ENCODE results near the gene CCDC6. TPM values are rescaled to one million over a fixed set of nuclear protein-coding genes. Genes with fewer than 3 reads are reported as not detected.

The CCDC6 gene
- polyA plus RNA-seq, 4 donors = 27.2 to 46.3 (median 43.3) TPM

DNA sequence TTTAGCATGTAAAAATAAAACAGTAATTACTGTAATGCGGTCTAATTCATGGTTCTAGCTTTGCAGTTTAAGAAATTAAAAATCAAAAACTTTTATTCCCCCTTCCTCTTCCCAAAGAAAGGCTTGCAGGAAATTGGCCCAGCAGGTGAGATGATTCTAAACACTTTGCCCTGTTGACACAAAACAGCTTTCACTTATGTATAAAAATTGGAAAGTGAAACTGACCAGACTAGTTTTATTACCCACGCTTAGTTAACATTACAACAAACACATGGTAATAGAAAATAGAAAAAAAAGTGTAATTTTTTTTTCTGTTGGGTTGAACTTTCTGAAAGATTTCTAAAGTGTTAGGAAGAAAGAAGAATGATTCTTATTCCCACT, 1.2 kb upstream of the CCDC6 start:
- DNase-seq (ENCODE audit: low read depth in 4 of 4, low spot score in 3 of 4) = no peak

DNA sequence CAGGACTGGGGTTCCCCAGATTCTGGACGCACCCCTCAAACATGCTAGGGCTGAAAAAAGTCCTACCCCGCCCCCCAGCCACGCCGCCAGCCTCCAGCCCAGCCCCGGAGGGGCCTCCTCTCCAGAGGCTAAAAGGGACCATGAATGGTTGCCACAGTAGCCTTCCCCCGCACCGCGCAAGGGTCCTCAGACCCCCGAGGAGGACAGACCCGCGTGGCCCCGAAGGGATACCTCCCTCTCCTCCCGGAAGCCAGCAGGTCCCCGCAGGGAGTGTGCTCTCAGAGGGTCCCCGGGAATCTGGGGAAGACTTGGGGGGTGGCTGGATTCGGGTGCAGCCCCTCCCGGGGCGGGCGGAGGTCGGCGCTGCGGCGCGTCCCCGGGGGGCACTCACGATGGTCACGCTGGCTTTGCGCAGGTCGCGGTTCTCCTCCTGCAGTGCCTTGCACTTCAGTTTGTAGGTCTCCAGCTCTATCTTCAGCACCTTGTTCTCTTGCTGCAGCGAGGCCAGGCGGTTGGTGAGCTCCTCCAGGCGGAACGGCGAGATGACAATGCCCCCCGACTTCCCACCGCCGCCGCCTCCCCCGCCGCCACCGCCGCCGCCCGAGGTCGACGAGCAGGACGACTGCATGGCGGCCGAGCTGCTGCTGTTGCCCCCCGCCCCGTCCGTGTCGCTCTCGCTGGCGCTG, 482 bp downstream of the CCDC6 start:
- no peak for DNase-seq (ENCODE audit: low read depth in 4 of 4, low spot score in 3 of 4)

- no peak for DNase-seq (ENCODE audit: low read depth in 4 of 4, low spot score in 3 of 4)
Observed at GRCh38 chr10:59905066-59905730, 1.2 kb downstream of the CCDC6 start.

- no peak for DNase-seq (ENCODE audit: low read depth in 4 of 4, low spot score in 3 of 4)
Observed at GRCh38 chr10:59904426-59905065, 1.8 kb downstream of the CCDC6 start.

GRCh38 chr10:59903871-59904270, 2.5 kb downstream of the CCDC6 start:
- no peak for DNase-seq (ENCODE audit: low read depth in 4 of 4, low spot score in 3 of 4)

DNA sequence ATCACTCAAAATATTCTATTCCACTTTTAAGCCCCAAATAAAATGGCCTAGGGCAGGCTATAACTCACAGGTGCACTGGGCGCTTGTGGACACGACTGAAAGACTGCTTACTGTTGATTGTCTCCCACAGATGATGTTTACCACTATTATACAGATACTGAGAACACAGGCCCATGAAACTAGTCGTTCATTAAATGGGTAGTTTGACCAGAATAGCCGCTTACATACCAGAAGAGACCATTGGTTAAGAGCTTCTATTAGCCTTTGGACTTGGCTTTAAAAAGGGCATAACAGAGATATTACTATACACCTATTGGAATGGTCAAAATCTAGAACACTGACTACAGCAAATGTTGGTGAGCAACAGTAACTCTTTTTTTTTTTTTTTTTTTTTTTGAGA, 4.3 kb downstream of the CCDC6 start:
- no peak for DNase-seq (ENCODE audit: low read depth in 4 of 4, low spot score in 3 of 4)

DNA sequence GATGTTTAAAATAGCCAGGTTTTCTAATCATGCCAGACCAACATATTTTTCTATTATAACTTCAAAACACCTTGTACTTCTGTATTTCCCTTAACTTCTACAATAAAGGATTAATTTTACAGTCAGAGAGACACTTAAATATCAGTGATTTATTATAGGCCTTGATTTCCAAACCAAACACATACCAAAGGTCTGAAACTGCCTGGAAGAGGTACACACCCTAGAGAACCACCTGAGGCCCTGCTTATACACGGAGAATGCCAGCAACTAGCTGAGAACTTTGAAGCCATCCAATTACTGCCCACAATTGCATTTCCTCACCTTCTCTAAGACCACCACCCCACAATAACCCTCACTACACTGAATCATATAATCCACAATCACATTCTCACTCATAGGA, 4.9 kb downstream of the CCDC6 start:
- no peak for DNase-seq (ENCODE audit: low read depth in 4 of 4, low spot score in 3 of 4)

DNA sequence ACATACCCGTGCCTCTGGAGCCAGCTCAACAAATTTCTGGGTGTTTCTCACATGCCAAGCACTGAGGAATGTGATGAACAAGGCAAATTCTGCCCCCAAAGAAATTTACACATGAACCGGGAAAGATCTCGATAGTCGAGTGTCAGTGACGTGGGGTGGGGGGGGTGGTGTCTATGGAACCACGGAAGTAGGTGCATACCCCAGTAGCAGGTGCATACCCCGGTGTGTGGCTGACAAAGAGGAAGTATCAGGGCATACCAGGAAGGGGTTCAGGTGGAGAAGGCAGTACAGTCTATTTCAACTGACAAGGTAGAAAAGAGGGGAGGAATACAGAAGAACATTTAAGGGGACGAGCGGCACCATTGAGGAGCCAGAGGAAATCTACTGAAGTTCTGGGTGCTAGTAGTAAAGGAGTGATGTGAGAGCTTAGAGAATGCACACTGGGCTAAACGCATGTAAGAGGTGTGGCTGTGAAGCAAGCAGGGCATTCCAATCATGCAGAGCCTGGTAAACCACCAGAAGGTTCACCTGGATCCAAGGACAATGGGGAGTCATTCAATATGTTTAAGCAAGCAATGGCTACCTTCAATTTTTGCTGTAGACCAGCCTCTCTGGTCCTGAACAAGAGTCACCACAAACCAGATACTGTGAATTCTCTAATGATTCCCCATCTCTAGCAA, 6.2 kb downstream of the CCDC6 start:
- no peak for DNase-seq (ENCODE audit: low read depth in 4 of 4, low spot score in 3 of 4)

- DNase-seq (ENCODE audit: low read depth in 4 of 4, low spot score in 3 of 4) = no peak
Observed at GRCh38 chr10:59898125-59898835, 8.1 kb downstream of the CCDC6 start.

GRCh38 chr10:59896191-59896590, 10.2 kb downstream of the CCDC6 start:
- DNase-seq (ENCODE audit: low read depth in 4 of 4, low spot score in 3 of 4) = no peak

DNA sequence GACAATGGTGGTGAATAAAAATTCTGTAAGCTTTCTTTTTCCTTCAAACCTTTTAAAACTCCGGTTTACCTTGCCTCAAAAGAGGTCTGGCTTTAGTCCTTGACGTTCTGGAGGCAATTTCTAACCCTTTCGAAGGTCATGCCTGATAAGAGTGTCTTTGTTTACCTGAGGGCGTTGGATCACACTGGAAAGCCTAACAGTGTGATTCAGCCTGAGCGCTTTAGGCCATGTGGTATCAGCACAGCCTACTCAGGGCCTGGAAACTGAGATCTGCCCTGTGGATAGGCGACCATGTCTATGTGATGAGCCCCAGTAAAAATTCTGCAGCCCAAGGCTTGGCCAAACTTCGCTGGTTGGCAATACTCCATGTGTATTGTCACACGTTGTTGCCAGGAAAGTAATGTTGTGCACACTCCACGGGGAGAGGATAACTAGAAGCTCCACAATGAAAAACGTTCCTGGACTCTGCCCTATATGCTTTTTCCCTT, 10.7 kb downstream of the CCDC6 start:
- no peak for DNase-seq (ENCODE audit: low read depth in 4 of 4, low spot score in 3 of 4)

DNA sequence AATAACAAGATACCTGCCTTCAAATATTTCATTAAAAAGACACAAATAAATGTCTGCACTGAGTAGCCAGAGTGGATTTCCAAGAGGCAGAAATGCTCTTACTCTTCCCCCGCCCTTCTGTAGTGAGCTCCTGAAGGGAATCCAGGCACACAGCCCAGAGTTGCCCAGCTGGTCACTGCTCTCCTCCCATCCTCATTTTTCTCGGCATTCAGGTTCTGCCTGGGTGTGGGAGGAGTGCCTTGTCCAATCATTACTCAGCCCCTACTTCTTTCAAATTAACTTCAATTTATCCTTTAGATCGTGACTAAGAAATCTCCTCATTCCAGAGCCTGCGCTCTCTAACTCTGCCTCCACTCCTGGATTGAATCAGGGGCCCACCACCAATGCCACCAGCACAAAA, 12.2 kb downstream of the CCDC6 start:
- no peak for DNase-seq (ENCODE audit: low read depth in 4 of 4, low spot score in 3 of 4)

DNA sequence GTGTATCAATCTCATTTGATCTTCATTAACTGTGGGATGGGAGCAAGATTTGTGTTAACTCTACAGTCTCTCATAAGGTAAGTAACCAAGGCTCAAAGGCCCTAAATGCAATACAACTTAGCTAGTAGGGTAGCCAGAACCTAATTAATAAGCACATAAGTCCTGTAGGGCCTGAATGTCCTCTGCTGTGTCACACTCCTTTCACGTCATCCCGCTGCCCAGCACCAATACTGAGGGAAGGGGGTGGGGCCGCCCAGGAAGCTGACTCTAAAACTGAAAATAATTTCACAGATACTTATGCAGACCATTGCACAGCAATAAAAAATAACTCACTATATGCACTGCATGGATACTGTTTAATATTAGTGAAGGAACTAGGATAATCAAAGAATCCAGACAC, 13.7 kb downstream of the CCDC6 start:
- DNase-seq (ENCODE audit: low read depth in 4 of 4, low spot score in 3 of 4) = no peak

- no peak for DNase-seq (ENCODE audit: low read depth in 4 of 4, low spot score in 3 of 4)
Observed at GRCh38 chr10:59891936-59892335, 14.4 kb downstream of the CCDC6 start.

DNA sequence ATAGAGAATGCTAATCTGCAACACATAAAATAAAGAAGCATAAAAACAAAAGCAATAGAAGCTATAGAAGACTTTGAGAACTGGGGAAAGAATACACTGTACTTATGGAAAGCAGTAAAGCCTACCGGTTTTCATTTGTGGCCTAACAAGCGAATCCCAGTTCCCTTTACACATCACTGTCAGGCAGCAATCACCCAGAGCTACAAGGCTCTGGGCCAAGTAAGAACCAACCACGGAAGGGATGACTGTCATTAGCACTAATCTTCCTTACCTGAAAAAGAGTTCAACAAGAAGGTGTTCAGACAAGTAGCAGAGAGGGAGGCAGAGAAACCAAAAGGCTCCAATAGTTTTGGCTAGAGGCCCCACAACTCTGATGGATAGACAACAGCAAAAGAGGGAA, 15.0 kb downstream of the CCDC6 start:
- no peak for DNase-seq (ENCODE audit: low read depth in 4 of 4, low spot score in 3 of 4)

- no peak for DNase-seq (ENCODE audit: low read depth in 4 of 4, low spot score in 3 of 4)
Observed at GRCh38 chr10:59888781-59889435, 17.4 kb downstream of the CCDC6 start.

- no peak for DNase-seq (ENCODE audit: low read depth in 4 of 4, low spot score in 3 of 4)
Observed at GRCh38 chr10:59887972-59888640, 18.2 kb downstream of the CCDC6 start.

DNA sequence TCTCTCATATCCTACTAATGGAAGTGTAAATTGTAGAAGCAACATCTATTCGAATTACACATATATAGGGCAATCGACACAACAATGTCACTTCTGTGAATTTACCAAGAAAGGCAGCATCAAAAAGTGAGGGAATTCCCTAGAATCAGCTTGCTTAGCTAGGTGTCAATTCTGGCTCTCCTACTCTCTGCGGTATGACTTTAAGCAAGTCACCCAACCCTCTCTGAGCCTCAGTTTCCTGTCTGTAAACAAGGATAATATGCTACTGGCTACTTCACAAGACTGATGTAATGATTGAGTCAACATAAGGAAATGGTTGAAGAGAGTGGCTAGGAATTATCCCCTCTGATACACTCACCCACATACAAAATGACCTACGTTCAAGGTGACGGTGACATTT, 19.4 kb downstream of the CCDC6 start:
- no peak for DNase-seq (ENCODE audit: low read depth in 4 of 4, low spot score in 3 of 4)

GRCh38 chr10:59885430-59886134, 20.8 kb downstream of the CCDC6 start:
- no peak for DNase-seq (ENCODE audit: low read depth in 4 of 4, low spot score in 3 of 4)
